ENCODE results near the gene H2BW1. TPM values are rescaled to one million over a fixed set of nuclear protein-coding genes. Genes with fewer than 3 reads are reported as not detected.
"Not testable (repeated sequence)": the region's sequence is repeated elsewhere in the genome, so short reads cannot be mapped to it uniquely, and the experiment has no call there.

Gene H2BW1
- total RNA-seq, 1 experiment from 2014 or later = not detected

DNA sequence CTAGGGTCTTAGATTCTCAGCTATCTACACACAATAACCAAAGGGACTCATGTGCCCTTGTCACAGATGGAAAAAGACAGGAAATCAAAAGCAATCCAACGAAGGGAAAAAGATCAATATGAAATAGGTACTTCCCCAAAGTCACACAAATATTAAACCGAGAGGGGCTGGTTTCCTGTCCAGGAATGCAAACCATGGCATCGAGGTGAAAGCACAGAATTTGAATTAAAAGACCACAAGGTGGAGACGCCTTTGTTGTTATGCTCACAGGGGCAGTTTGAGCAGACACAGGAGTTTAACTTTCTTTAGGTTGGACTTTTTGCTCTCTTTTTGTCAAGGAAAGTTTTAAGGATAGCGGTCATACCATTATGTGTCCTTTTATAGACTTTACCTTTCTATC, 14.3 kb downstream of the H2BW1 start:
- H3K27ac ChIP-seq (ENCODE audit: low read depth, low read length, poor library complexity, severe bottlenecking) = no peak overlapping the region
- DNase-seq (ENCODE audit: low spot score) = no peak
- no TSS peak for BruUV-seq (replicated peaks)
- TF ChIP-seq, protein P1, sequence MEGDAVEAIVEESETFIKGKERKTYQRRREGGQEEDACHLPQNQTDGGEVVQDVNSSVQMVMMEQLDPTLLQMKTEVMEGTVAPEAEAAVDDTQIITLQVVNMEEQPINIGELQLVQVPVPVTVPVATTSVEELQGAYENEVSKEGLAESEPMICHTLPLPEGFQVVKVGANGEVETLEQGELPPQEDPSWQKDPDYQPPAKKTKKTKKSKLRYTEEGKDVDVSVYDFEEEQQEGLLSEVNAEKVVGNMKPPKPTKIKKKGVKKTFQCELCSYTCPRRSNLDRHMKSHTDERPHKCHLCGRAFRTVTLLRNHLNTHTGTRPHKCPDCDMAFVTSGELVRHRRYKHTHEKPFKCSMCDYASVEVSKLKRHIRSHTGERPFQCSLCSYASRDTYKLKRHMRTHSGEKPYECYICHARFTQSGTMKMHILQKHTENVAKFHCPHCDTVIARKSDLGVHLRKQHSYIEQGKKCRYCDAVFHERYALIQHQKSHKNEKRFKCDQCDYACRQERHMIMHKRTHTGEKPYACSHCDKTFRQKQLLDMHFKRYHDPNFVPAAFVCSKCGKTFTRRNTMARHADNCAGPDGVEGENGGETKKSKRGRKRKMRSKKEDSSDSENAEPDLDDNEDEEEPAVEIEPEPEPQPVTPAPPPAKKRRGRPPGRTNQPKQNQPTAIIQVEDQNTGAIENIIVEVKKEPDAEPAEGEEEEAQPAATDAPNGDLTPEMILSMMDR (conservative IDR thresholded peaks at IDR 0.05; ENCODE audit: low read depth, low read length) = no peak
- TF ChIP-seq EZH2 (IDR thresholded peaks at IDR 0.05; ENCODE audit: borderline replicate concordance, low read depth, low read length, poor library complexity, severe bottlenecking) = no peak
- CTCF ChIA-PET = no interaction called here
- no peak overlapping the region for H3K4me3 ChIP-seq (ENCODE audit: low read depth, low read length, poor library complexity, severe bottlenecking)
- intact Hi-C loops (cut with micrococcal nuclease; ENCODE audit: unreplicated experiment) = no loop called here
- POLR2A ChIA-PET (ENCODE audit: low non-redundant PET) = no interaction called here
- peaks cover 42% of the 10 kb centered on the region for H3K27me3 ChIP-seq (replicated peaks; ENCODE audit: insufficient read depth, low read depth, low read length, poor library complexity)
- no peaks in the 10 kb centered on the region for H3K9me3 ChIP-seq (ENCODE audit: low read depth, low read length, poor library complexity, severe bottlenecking)
- H3K36me3 ChIP-seq (ENCODE audit: insufficient read depth, low read length, poor library complexity, severe bottlenecking) = no peaks in the 10 kb centered on the region
- H3K4me1 ChIP-seq (ENCODE audit: insufficient read depth, low read length, poor library complexity, severe bottlenecking) = no peaks in the 10 kb centered on the region

DNA sequence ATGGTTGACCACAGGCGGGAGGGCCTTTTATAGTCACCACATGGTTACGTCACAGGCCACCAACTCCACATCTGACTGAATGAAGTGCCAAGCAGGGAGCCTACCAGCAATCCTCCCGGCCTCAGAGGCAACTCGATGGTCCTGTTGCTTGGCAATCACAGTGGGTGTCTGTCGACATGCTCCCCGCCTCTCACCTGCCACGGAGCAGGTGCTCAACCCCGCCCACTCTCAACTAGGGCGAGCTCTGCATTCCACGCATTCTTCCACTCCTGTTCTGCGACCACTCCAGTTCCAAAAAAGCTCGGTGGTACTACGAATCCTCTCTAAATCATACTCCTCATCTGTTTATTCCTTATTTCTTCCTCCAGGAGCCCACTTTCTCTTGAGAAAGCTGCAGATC, 30.0 kb downstream of the H2BW1 start:
- H3K27ac ChIP-seq (ENCODE audit: low read depth, low read length, poor library complexity, severe bottlenecking); intact Hi-C loops (cut with micrococcal nuclease; ENCODE audit: unreplicated experiment); BruUV-seq (replicated peaks); H3K36me3 ChIP-seq (ENCODE audit: insufficient read depth, low read length, poor library complexity, severe bottlenecking); POLR2A ChIA-PET (ENCODE audit: low non-redundant PET); DNase-seq (ENCODE audit: low spot score); H3K4me1 ChIP-seq (ENCODE audit: insufficient read depth, low read length, poor library complexity, severe bottlenecking); H3K27me3 ChIP-seq (replicated peaks; ENCODE audit: insufficient read depth, low read depth, low read length, poor library complexity); H3K4me3 ChIP-seq (ENCODE audit: low read depth, low read length, poor library complexity, severe bottlenecking); CTCF ChIA-PET; H3K9me3 ChIP-seq (ENCODE audit: low read depth, low read length, poor library complexity, severe bottlenecking): not testable (repeated sequence)

DNA sequence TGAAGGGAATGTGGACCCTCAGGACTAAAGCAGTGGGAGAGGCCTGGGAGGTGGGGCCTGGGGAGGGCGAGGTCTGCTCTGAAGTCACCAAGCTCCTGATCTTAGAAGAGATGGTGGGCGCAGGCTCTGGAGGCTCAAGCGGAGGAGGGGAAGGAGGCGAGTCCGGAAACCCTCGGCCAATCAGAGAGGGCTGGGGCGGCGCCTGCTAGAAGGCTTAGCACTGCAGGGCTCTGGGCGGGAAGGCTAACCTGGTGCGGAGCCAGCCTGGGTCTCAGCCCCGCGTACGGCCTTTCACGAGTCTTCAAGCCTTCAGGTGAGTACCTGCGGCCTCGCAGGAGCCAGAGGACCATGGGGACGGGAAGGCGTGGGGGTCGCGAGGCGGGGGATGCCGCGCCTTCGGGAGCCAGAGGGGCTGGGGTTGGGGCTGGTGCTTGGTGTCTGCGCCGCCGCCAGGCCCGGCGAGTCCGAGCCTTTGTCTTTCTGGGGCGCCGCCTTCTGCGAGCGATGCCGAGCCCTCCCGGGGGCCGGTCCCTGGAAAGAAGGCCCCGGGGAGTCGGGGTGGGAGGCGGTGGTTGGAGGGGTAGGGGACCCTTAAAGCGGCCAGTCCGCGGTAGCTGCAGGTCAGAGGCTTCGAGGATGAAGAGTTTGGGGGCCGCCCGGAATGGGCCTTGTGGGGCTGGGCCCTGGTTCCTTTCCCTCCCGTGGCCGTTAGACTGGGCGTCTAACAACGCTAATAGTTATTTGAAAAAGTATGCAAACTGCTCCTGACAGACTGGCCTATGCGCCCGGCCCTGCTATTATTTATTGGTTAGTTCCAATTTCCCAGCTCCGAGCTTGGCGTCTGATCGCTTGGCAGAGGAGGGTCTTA, 50.9 kb downstream of the H2BW1 start, which contains the start of gene TMSB15B:
Gene TMSB15B (plus strand): TSS at position 217 of the 868 bp plus-strand sequence.
- intact Hi-C loops (cut with micrococcal nuclease; ENCODE audit: unreplicated experiment); H3K4me3 ChIP-seq (ENCODE audit: low read depth, low read length, poor library complexity, severe bottlenecking); DNase-seq (ENCODE audit: low spot score); BruUV-seq (replicated peaks); CTCF ChIA-PET; H3K27ac ChIP-seq (ENCODE audit: low read depth, low read length, poor library complexity, severe bottlenecking); H3K27me3 ChIP-seq (replicated peaks; ENCODE audit: insufficient read depth, low read depth, low read length, poor library complexity); H3K9me3 ChIP-seq (ENCODE audit: low read depth, low read length, poor library complexity, severe bottlenecking); POLR2A ChIA-PET (ENCODE audit: low non-redundant PET); H3K36me3 ChIP-seq (ENCODE audit: insufficient read depth, low read length, poor library complexity, severe bottlenecking); H3K4me1 ChIP-seq (ENCODE audit: insufficient read depth, low read length, poor library complexity, severe bottlenecking): not testable (repeated sequence)

Other genes starting within 250 kb of the H2BW1 start
- not detected in 2 replicates for gene PLP1, start 236.9 kb downstream of the H2BW1 start, total RNA-seq (2021)
- 0.61 and 0.67 TPM in 2 replicates for gene RAB9B, start 181.5 kb downstream of the H2BW1 start, total RNA-seq (2021)
- 12.8 and 19.3 TPM in 2 replicates for gene TMSB15B, start 51.1 kb downstream of the H2BW1 start, total RNA-seq (2021)
- gene H2BW2, start 26.2 kb upstream of the H2BW1 start, total RNA-seq (2021) = not detected in 2 replicates
- gene TMSB15C, start 62.5 kb upstream of the H2BW1 start, total RNA-seq (2021) = 8.2 and 10.8 TPM in 2 replicates
- 0.54 and 1.4 TPM in 2 replicates for gene ZCCHC18, start 98.8 kb upstream of the H2BW1 start, total RNA-seq (2021)
- gene SLC25A53, start 143.3 kb upstream of the H2BW1 start, total RNA-seq (2021) = 3.4 and 3.6 TPM in 2 replicates
- gene FAM199X, start 152.7 kb upstream of the H2BW1 start, total RNA-seq (2021) = 14.3 and 15.5 TPM in 2 replicates
- not detected in 2 replicates for gene ESX1, start 241.2 kb upstream of the H2BW1 start, total RNA-seq (2021)

Data from A673 (cell line).